MV-4-11 (cell line): ENCODE results near the gene ZNF385C.
A peak's percentile ranks its signal among the peaks of the same experiment; 100 is the strongest.
"Not testable (repeated sequence)": the region's sequence is repeated elsewhere in the genome, so short reads cannot be mapped to it uniquely, and the experiment has no call there.

Experiments used
- DNase-seq: peaks from one replicate; lab custom pipeline; 2025; lab: John Stamatoyannopoulos, UW

Gene ZNF385C, protein sequence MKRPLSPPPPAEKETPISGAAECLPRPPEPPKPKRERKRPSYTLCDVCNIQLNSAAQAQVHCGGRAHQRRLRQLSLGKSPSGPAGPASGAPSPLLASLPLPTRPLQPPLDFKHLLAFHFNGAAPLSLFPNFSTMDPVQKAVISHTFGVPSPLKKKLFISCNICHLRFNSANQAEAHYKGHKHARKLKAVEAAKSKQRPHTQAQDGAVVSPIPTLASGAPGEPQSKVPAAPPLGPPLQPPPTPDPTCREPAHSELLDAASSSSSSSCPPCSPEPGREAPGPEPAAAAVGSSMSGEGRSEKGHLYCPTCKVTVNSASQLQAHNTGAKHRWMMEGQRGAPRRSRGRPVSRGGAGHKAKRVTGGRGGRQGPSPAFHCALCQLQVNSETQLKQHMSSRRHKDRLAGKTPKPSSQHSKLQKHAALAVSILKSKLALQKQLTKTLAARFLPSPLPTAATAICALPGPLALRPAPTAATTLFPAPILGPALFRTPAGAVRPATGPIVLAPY

DNA sequence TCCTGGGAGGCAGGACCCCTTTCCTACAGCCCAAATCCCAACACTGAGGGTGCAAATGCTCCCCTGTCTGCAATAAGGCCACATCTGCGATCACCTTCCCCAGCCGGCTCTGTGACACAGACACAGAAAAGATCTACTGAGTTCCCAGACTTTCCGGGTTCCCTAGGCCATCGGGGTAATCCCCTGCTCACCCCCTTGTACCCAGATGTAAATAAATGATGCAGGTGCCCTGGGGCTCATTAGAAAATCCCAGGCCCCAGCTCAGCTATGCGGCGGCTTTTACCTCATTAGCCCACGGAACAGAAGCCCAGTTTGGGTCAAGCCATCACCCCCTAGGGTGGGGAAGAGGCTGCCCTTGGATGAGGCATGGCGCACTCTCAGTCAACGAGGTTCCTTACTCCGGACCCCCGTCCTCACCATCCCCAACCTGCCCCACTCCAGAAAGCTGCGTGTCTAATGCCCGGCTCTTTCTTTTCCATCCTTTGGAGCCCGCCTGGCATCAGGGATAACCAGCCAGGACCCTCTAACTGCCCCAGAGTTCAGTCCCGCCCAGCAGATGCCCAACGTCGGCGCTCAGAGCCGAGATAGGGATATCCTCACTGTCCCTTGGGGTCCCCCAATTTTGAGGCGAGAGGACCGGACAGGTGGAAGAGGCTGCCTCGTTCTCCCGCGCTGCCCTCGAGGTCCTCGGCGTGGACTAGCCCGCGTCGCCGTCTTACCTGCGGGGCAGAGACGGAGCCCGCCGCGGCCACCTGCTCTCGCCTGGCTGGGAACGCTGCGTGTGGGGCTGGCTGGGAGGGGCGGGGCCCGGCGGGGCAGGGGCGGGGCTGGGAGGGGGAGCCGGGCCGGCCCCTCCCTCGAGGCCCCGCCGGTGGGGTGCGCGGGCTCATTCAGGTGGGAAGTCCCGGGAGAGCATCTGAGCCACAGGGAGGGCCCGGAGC lies at the start of gene ZNF385C:
Gene ZNF385C (minus strand): TSS at position 783 of the 941 bp plus-strand sequence. CDS start 35,417 bp downstream, outside the sequence.
- no peak for DNase-seq

DNA sequence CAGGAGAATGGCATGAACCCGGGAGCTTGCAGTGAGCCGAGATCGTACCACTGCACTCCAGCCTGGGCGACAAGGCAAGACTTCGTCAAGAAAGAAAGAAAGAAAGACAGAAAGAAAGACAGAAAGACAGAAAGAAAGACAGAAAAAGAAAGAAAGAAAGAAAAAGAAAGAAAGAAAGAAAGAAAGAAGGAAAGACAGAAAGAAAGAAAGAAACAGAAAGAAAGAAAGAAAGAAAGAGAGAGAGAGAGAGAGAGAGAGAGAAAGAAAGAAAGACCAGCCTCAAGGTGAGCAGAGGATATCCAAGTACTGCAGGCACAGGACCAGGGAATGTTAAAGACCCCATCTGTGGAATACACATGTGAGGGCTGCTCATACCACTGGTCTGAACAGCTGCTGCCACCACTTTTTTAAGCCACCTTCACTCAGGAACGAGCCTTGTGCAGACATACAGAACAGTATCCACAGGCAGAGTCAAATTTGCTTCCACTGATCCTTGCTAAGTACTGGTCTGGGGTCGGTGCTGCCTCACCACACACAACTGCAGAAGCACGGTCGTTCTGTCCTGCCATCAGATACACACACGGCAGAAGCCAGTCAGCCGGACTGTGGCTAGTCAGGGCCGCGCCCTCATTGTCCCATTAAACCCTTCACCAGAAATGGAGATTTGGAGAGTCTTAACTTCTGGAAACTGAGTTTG lies 48.8 kb upstream of the ZNF385C start:
- no peak for DNase-seq

DNA sequence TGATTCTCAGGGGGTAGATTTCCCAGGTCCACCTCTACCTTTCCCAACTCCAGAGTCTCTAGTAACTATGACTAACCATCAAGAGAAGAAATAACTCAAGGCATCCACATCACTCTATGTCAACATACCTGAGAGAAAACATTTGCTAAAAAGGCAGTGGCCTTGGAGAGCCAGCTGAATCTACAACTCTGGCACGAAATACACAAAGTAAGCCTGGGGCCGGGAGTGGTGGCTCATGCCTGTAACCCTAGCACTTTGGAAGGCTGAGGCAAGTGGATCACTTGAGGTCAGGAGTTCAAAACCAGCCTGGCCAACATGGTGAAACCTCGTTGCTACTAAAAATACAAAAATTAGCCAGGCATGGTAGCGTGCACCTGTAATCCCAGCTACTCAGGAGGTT lies 44.9 kb upstream of the ZNF385C start:
- DNase-seq: not testable (repeated sequence)

DNA sequence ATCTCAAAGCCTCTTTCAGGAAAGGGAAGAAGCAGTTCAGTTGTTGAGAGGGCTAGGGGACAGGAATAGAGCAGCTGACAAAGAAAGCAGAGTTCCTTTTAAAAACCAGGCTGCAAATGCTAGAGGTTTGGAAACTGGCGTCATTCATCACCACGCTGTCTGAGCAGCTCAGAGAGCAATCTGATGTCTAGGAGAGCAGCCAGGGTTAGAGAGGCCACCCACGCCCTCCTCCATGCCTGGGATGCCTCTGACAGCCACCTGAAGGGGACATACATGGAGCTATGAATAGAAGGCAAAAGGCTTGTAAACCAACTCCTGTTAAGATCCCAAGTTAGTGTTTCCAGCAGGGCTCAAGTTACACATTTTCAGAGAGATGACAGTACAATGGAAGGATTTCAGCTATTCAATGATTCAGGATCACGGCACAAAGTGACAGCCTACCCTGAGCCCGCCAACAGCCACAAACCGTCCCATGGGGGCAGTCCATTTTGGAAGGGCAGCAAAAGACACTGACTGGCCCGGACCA lies 44.2 kb upstream of the ZNF385C start:
- DNase-seq: peak; percentile 50

DNA sequence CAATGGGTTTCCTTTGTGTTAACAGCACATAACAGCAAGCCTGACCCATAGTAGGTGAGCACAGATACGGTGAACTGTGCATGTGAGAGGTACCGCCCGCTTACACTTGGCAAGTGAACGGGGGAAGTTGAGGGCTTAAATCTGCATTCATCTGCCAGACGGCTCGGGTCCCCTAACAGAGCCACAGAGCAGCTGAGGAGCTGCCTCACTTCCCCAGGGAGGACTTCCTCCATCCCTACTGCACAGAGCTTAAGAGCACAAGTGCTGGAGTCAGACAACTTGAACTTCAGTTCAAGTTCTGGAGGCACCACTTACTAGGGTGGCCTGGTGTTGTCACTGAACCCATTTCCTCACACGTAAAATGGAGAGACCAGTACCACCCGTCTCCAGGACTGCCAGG lies 43.1 kb upstream of the ZNF385C start:
- peak; percentile 48 for DNase-seq

DNA sequence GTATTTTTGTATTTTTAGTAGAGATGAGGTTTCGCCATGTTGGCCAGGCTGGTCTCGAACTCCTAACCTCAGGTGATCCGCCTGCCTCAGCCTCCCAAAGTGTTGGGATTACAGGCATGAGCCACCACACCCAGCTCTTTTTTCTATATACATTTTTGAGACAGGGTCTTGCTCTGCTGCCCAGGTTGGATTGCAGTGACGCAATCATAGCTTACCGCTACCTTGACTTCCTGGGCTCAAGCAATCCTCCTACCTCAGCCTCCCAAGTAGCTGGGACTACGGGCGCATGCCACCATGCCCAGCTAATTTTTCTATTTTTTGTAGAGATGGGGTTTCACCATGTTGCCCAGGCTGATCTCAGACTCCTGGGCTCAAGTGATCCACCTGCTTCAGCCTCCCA lies 42.4 kb upstream of the ZNF385C start:
- DNase-seq: not testable (repeated sequence)

DNA sequence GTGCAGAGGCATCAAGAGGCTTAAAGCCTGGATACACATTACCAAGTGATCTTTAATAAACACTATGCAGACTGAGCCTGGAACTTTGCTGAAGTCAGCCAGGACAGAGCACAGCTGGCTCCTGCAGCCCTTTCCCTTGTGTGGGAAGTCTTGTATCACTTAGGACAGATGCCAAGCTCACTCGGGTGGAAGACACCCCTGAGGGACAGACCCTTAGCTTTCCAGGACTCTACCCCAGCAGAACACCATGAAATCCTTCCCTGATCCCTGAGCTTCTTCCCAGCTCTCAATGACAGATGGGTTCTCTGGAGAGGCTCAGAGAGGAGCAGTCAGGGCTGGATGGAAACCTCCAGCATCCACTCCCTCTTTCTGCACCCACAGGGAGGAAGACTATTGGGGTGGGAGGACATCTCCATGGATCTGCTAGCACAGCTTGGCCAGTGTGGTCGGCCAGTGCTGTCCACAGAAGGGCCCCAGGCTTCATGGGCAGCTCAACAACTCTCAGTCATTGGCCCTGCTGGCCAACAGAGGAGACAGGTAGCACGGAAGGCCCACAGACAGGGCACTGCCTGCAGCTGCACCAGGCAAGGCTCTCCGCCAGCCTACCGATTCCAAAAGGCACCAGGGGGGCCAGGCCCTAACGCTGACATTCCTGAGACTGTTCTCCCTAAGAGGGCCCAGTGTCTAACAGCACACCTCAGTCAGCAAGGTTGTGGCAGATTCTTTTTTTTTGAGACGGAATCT lies 40.6 kb upstream of the ZNF385C start:
- DNase-seq: no peak

DNA sequence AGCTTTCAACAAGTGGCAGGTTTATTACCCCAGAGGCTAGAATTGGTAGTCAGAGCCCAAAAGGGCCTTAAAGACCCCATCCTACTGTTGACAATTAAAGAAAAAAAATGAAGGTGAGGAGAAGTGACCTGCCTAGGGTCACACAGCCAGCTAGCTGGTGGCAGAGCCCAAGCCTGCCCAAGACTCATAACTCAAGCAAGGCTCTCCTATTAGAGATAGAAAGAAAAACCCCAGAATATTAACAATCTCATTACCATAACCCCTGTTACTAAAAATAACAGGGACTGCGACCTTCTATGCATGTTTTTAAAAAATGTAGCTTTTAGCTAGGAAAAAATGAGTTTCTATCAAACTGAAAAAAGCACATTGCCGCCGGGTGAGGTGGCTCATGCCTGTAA lies 38.4 kb upstream of the ZNF385C start:
- DNase-seq: no peak

DNA sequence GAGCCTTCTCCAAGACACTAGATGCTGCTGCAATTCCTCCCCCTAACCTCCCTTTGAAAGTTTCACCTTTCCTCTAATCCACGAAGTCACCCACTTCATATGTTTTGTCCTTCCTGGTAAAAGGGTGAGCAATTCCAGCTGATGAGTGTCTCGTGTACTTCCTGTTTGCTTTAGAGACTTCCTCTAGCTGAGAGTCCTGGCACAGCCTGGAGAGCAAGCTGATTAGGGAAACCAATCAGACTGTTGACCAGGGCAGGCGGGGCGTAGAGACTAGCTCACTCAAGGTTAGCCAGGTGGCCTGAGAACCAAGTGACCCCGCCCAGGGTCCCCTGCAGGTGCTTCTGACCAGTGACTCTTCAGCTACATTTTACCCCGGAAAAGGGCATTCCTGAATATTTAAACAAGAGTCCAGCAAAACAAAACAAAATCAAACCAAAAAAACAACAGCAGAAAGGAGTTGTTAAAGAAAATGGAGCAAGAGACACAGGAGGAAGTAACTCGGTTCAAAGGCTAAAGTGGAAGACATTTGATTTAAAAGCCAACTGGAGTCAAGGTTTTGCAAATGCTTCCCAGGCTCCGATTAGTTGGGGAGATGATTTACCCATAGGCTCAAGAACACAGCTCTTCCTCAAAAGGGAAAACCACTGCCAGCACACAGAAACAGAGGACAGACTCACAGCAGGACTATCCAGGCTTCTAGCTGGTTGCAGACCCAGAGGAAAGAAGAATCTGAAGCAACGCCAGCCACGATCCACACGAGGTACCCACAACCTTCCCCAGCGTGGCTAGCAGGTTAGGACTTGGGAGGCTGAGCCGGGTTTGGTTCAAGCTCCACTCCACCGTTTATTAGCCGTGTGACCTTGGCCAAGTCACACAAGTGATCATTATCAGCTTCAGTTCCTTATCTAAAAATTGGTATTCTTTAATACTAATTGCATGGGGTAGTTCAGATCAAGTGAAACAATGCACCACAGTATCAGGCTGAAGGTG lies 37.7 kb upstream of the ZNF385C start:
- peak; percentile 69 for DNase-seq

DNA sequence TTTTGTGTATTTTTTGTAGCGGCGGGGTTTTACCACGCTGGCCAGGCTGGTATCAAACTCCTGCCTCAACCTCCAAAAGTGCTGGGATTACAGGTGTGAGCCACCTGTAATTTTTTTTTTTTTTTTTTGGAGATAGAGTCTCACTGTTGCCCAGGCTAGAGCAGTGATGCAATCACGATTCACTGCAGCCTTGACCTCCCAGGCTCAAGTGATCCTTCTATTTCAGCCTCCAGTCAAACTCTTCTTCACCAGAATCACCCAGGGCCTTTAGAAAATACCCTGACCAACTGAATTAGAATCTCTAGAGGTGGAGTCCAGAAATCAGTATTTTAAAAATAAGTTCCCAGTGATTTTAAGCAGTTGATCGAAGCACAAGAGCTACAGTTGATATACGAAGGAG lies 36.9 kb upstream of the ZNF385C start:
- DNase-seq: no peak

DNA sequence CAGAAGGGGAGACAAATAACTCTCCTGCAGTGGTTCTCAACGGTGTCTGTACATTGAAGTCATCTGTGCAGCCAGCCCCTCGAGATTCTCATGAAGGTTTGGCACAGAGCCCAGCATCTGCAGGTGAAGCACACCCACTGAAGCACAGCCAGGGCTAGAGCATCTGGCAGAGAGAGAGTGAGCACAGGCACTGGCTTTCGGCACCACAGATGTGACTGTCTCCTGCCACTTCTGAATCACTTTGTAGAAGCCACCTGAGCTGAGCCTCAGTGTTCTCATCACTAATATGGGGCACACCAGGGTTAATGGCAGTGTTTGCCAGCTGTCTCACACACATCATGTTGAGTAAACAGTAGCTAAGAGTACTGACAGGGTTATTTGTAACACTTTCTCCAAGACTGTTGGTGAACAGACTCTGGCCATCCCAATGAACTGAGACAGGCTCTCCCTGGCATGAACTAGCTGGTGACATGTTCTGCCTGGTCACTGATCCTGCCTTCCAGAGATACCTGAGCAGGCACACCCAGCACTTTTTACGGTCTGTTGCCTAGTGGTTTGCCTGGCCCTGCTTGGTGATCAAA lies 35.3 kb upstream of the ZNF385C start:
- DNase-seq: no peak

DNA sequence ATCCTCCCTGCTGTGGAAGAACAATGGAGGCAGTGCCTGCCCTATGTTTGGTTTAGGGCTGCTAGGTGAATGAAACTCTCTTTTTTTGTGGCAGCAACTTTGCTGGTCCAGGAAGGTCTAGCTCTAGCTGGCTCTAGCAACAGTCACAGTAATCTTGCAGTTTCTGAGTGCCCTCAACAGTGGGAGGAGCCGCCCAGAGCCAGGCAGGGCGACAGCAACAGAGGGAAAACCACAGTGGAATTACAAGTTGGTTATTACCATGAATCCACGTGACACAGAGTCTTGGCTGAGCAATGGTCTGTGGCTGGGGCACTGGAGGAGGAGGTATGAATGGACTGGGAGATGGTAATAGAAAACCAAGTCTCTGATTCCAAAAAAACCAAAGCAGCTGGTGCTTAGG lies 34.7 kb upstream of the ZNF385C start:
- DNase-seq: peak; percentile 88

DNA sequence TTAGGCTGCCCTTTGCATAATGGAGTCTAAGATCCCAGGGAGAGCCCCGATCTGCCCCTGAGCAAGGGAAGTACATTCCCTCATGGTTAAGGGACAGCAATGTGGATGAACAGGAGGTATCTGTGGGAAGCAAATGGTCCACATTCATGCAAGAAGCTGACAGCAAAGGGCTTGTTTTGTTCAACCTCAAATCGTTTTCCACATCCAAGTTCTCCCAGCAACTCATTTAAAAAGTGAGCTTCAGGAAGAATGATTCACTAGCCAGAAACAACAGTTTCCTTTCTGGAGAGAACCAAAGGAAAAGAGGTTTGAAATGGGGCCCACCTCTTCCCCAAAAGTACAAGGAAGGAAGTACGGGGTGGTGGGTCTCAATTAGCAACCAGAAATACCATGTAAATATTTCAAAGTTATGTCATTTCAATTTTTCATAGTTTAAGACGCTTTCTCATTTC lies 33.7 kb upstream of the ZNF385C start:
- DNase-seq: peak; percentile 32

DNA sequence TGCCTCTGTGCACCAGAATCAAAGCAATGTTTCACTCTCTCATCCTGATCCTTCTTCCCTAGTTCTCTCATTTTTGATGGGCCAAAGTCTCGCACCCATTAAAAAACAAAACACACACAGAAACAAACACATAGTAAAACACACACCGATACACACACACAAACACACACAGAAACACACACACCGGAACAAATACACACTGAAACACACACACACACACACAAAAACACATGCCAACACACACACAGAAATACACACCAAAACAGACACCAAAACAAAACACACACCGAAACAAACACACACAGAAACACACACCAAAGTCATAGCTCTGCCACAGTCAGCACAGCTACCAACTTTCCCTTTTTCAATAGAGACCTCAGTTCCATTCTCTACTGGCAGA lies 33.0 kb upstream of the ZNF385C start:
- DNase-seq: no peak

DNA sequence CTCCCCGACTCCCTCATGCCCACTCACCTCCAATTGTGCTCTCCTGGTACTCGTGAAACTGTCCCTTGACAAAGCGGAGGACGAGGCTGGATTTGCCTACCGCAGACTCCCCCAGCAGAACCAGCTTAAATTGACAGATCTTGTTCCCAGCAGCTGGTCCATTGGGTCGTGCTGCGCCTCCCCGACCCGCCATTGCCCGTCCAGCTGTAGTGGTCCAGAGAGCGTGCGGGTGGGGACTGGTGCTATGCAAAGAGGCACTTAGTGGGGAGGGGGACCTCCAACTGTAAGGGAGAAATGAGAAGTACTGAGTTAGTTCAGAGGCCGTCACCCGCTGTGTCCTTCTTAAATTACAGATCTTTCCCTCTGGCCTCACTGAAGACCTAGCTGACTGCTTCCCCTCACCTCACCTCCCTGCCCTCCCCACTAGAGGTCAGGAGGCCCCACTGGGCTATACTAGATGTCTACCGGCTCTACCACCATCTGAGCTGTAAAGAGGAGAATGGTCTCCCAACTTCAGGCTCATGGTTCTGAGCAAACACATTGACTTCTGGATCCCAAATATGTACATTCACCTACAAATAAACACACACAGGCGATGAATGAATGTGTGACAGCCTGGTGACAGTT lies 32.1 kb upstream of the ZNF385C start:
- DNase-seq: no peak

DNA sequence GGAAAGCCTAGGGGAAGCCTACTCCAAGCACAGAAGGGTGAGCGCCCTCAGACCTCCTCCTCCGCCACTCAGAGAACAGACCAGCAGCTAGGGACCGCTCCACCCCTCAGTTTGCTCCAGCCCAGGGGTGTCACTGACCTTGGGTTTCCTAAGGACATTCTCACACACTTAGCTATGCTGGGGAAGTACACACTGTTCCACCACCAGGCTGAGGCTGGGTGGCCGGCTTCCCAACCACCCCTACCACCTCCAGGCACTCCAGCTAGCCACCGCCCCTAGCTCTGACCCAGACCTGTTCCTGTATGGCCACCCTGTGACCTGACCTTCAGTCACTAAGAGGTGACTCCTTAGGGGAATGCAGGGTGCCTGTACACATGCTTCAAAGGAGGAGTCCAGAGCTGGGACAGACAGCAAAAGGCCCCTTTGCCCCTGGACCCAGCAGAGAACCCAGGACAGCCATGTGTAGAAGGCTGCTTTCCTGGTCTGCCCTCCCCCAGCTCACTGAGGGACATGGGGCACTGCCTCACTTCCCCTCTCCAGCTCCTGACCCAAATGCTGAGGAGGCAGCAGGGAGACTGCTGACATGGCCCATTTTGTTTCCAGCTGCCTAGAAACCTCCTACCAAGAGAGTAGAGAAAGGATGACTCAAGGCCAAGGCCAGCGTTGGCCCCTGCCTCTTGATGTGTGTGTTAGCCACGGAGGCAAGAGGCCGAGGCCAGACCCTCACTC lies 31.0 kb upstream of the ZNF385C start:
- no peak for DNase-seq

DNA sequence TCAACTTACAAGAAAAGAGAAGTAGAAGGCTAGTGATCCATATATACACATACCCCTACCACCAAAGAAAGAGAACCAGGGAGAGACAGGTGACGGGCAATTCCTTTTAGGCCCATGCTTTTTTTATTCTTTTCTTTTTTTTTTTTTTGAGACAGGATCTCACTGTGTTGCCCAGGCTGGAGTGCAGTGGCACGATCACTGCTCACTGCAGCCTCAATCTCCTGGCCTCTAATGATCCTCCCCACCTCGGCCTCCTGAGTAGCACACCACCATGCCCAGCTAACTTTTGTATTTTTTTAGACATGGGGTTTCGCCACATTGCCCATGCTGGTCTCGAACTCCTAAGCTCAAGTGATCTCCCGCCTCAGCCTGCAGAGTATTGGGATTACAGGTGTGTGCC lies 29.1 kb upstream of the ZNF385C start:
- no peak for DNase-seq

DNA sequence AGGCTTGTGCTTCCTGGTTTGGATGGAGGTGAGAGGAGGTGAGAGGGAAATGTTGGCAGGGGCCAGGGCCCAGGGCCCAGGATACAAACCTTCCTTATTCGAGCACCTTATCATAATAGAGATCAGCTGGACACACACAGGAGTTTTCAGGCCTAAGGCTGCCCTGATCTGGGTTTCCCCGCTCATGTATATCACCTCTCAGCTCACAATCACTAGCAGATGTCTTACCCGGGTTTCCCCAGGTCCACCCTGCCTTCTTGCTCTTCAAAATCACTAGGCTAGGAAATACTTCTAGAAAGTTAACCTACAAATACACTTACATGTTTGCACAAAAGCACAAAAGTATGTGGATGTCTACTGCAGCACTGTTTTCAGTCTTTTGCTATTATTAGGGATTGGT lies 28.6 kb upstream of the ZNF385C start:
- DNase-seq: no peak
